ENCODE measurements around the gene VPS11. TPM values are rescaled to one million over a fixed set of nuclear protein-coding genes. Genes with fewer than 3 reads are reported as not detected.

Gene VPS11
- total and polyA plus RNA-seq, 10 donors, result 30.1 to 66.7 (median 43.6) TPM

- no peaks in the 10 kb centered on the region for H3K9me3 ChIP-seq
- intact Hi-C loops (cut with DNase I; ENCODE audit: low total_unique reads), result no loop called here
- peaks cover 0 to 73% (median 39%) of the 10 kb centered on the region in 6 donors for H3K36me3 ChIP-seq
- H3K4me3 ChIP-seq, result no peak overlapping the region
- WGBS, 5 donors, result 88 to 96% (median 94%) methylated on average over 6 of the region's 6 CpGs
- no peak for DNase-seq
- peaks cover 20 to 78% (median 43%) of the 10 kb centered on the region in 6 donors for H3K4me1 ChIP-seq
- H3K27me3 ChIP-seq (replicated peaks in 1 of 7), result no peaks in the 10 kb centered on the region
- no peak for TF ChIP-seq POLR2AphosphoS5 (IDR thresholded peaks at IDR 0.05)
- TF ChIP-seq CTCF (IDR thresholded peaks at IDR 0.05 in 8 of 11, conservative IDR thresholded peaks at IDR 0.05 in 3 of 11), result no peak
- no peak for TF ChIP-seq POLR2A (IDR thresholded peaks at IDR 0.05)
- peak overlapping the region in 1 of 8 donors; percentile 41 for H3K27ac ChIP-seq
Measured at GRCh38 chr11:119125821-119126220, 58.2 kb downstream of the VPS11 start.

GRCh38 chr11:119126675-119127268 lies 59.2 kb downstream of the VPS11 start:
- Histone ChIP-seq H3K27ac (peak overlapping the region in 5 of 8 donors; percentile 10 to 56 (median 41)), H3K4me3 (no peak overlapping the region), H3K4me1 (peaks cover 19 to 78% (median 46%) of the 10 kb centered on the region in 6 donors), H3K9me3 (no peaks in the 10 kb centered on the region), H3K27me3 (replicated peaks in 1 of 7) (no peaks in the 10 kb centered on the region), H3K36me3 (peaks cover 0 to 82% (median 48%) of the 10 kb centered on the region in 6 donors)
- 65 to 80% (median 72%) methylated on average over 5 of the region's 5 CpGs for WGBS, 5 donors
- no peak for TF ChIP-seq CTCF (IDR thresholded peaks at IDR 0.05 in 8 of 11, conservative IDR thresholded peaks at IDR 0.05 in 3 of 11)
- peak in 1 of 3 donors; percentile 6 for TF ChIP-seq POLR2AphosphoS5 (IDR thresholded peaks at IDR 0.05)
- intact Hi-C loops (cut with DNase I; ENCODE audit: low total_unique reads), result no loop called here
- DNase-seq, result no peak

GRCh38 chr11:119130662-119131061 lies 63.0 kb downstream of the VPS11 start:
- Histone ChIP-seq H3K36me3 (peaks cover 4 to 93% (median 67%) of the 10 kb centered on the region in 6 donors), H3K4me1 (peaks cover 9 to 57% (median 29%) of the 10 kb centered on the region in 6 donors), H3K4me3 (no peak overlapping the region), H3K9me3 (no peaks in the 10 kb centered on the region), H3K27ac (peak overlapping the region in 7 of 8 donors; percentile 24 to 72 (median 57)), H3K27me3 (replicated peaks in 1 of 7) (no peaks in the 10 kb centered on the region)
- WGBS, 5 donors, result 43 to 71% (median 68%) methylated on average over 3 of the region's 3 CpGs
- intact Hi-C loops (cut with DNase I; ENCODE audit: low total_unique reads), result no loop called here
- TF ChIP-seq CTCF (IDR thresholded peaks at IDR 0.05 in 8 of 11, conservative IDR thresholded peaks at IDR 0.05 in 3 of 11) (peak in 1 of 11 experiments; percentile 24), POLR2AphosphoS5 (IDR thresholded peaks at IDR 0.05) (peak; percentile 26 to 77 (median 76)), POLR2A (IDR thresholded peaks at IDR 0.05) (no peak)
- no peak for DNase-seq

Small RNAs within 50 kb of the gene (microRNA-seq; reads per million reads assigned to microRNA genes)
- gene MIR3656, result 0 to 0.28 (median 0) reads per million in 3 donors

Other genes starting within 250 kb of the VPS11 start
- gene CXCR5, start 183.9 kb upstream of the VPS11 start, total RNA-seq, result 10 to 100 TPM; 25.0 to 66.6 (median 33.2) TPM
- 10 to 100 TPM; 35.4 to 50.7 (median 39.6) TPM for gene CXCR5, start 183.9 kb upstream of the VPS11 start, polyA plus RNA-seq
- 10 to 100 TPM; 19.8 to 58.0 (median 39.0) TPM for gene BCL9L, start 141.9 kb upstream of the VPS11 start, total RNA-seq
- gene BCL9L, start 141.9 kb upstream of the VPS11 start, polyA plus RNA-seq, result 10 to 100 TPM in 1 of 3 donors, 1 to 10 TPM in 2; 2.5 to 14.2 (median 2.6) TPM
- gene UPK2, start 111.5 kb upstream of the VPS11 start, total RNA-seq, result not detected
- gene UPK2, start 111.5 kb upstream of the VPS11 start, polyA plus RNA-seq, result under 1 TPM in 2 of 3 donors, not detected in 1; 0.09 to 0.13 TPM
- gene FOXR1, start 96.1 kb upstream of the VPS11 start, total RNA-seq, result not detected
- gene FOXR1, start 96.1 kb upstream of the VPS11 start, polyA plus RNA-seq, result not detected
- 10 to 100 TPM; 39.2 to 86.2 (median 66.7) TPM for gene CENATAC, start 69.7 kb upstream of the VPS11 start, total RNA-seq
- 10 to 100 TPM; 27.0 to 80.8 (median 44.1) TPM for gene CENATAC, start 69.7 kb upstream of the VPS11 start, polyA plus RNA-seq
- gene RPS25, start 49.5 kb upstream of the VPS11 start, total RNA-seq, result 1,000 to 10,000 TPM in 6 of 7 donors, 100 to 1,000 TPM in 1; 945 to 1,264 (median 1,141) TPM
- 1,000 to 10,000 TPM; 4,407 to 5,214 (median 4,978) TPM for gene RPS25, start 49.5 kb upstream of the VPS11 start, polyA plus RNA-seq
- 10 to 100 TPM; 43.0 to 61.8 (median 54.4) TPM for gene TRAPPC4, start 49.1 kb upstream of the VPS11 start, total RNA-seq
- 10 to 100 TPM; 33.1 to 53.0 (median 47.6) TPM for gene TRAPPC4, start 49.1 kb upstream of the VPS11 start, polyA plus RNA-seq
- 10 to 100 TPM in 6 of 7 donors, 1 to 10 TPM in 1; 9.9 to 26.0 (median 15.9) TPM for gene SLC37A4, start 36.9 kb upstream of the VPS11 start, total RNA-seq
- 10 to 100 TPM in 2 of 3 donors, 1 to 10 TPM in 1; 8.2 to 12.6 (median 10.1) TPM for gene SLC37A4, start 36.9 kb upstream of the VPS11 start, polyA plus RNA-seq
- gene HYOU1, start 10.6 kb upstream of the VPS11 start, total RNA-seq, result 100 to 1,000 TPM in 3 of 7 donors, 10 to 100 TPM in 4; 48.2 to 131 (median 80.8) TPM
- 10 to 100 TPM; 12.3 to 22.7 (median 15.5) TPM for gene HYOU1, start 10.6 kb upstream of the VPS11 start, polyA plus RNA-seq
- gene HMBS, start 17.1 kb downstream of the VPS11 start, total RNA-seq, result 10 to 100 TPM in 6 of 7 donors, 1 to 10 TPM in 1; 7.4 to 42.6 (median 14.1) TPM
- gene HMBS, start 17.1 kb downstream of the VPS11 start, polyA plus RNA-seq, result 10 to 100 TPM; 22.8 to 42.0 (median 23.3) TPM
- gene DPAGT1, start 34.0 kb downstream of the VPS11 start, total RNA-seq, result 10 to 100 TPM; 27.7 to 58.9 (median 37.3) TPM
- 10 to 100 TPM; 20.7 to 28.9 (median 26.4) TPM for gene DPAGT1, start 34.0 kb downstream of the VPS11 start, polyA plus RNA-seq
- 10 to 100 TPM; 15.2 to 19.6 (median 17.6) TPM for gene C2CD2L, start 39.5 kb downstream of the VPS11 start, total RNA-seq
- 10 to 100 TPM in 1 of 3 donors, 1 to 10 TPM in 2; 5.8 to 13.3 (median 9.8) TPM for gene C2CD2L, start 39.5 kb downstream of the VPS11 start, polyA plus RNA-seq
- gene HINFP, start 53.8 kb downstream of the VPS11 start, total RNA-seq, result 10 to 100 TPM; 30.4 to 40.7 (median 34.3) TPM
- gene HINFP, start 53.8 kb downstream of the VPS11 start, polyA plus RNA-seq, result 10 to 100 TPM; 12.8 to 19.6 (median 13.4) TPM
- under 1 TPM in 4 of 7 donors, not detected in 3; 0.17 to 0.32 (median 0.23) TPM for gene ABCG4, start 81.2 kb downstream of the VPS11 start, total RNA-seq
- under 1 TPM in 2 of 3 donors, not detected in 1; 0.03 to 0.06 TPM for gene ABCG4, start 81.2 kb downstream of the VPS11 start, polyA plus RNA-seq
- 10 to 100 TPM; 13.2 to 18.7 (median 15.4) TPM for gene NLRX1, start 100.9 kb downstream of the VPS11 start, total RNA-seq
- 10 to 100 TPM in 1 of 3 donors, 1 to 10 TPM in 2; 3.6 to 10.6 (median 5.3) TPM for gene NLRX1, start 100.9 kb downstream of the VPS11 start, polyA plus RNA-seq
- gene NHERF4, start 117.7 kb downstream of the VPS11 start, total RNA-seq, result not detected
- gene NHERF4, start 117.7 kb downstream of the VPS11 start, polyA plus RNA-seq, result under 1 TPM in 1 of 3 donors, not detected in 2; 0.12 TPM
- gene CBL, start 138.5 kb downstream of the VPS11 start, total RNA-seq, result 10 to 100 TPM; 41.0 to 56.3 (median 48.9) TPM
- 10 to 100 TPM in 1 of 3 donors, 1 to 10 TPM in 2; 9.4 to 10.1 (median 9.5) TPM for gene CBL, start 138.5 kb downstream of the VPS11 start, polyA plus RNA-seq
- 100 to 1,000 TPM in 4 of 7 donors, 10 to 100 TPM in 3; 24.2 to 612 (median 139) TPM for gene MCAM, start 249.3 kb downstream of the VPS11 start, total RNA-seq
- gene MCAM, start 249.3 kb downstream of the VPS11 start, polyA plus RNA-seq, result 10 to 100 TPM; 10.3 to 19.3 (median 12.2) TPM

Data from spleen (tissue), 11 donors.